Measurements from ENCODE around the gene SPATS1.
"Not testable (repeated sequence)": the region's sequence is repeated elsewhere in the genome, so short reads cannot be mapped to it uniquely, and the experiment has no call there.

Gene SPATS1

GRCh38 chr6:44339301-44339700 is 3.1 kb upstream of the SPATS1 start:
- no peaks in the 10 kb centered on the region for H3K9me3 ChIP-seq
- H3K27me3 ChIP-seq = no peaks in the 10 kb centered on the region
- peaks cover 21% of the 10 kb centered on the region for H3K4me1 ChIP-seq
- TF ChIP-seq CTCF (IDR thresholded peaks at IDR 0.05; ENCODE audit: low read depth, low read length) = no peak
- no peak for DNase-seq
- H3K4me3 ChIP-seq (ENCODE audit: low read depth, low read length) = no peak overlapping the region
- H3K36me3 ChIP-seq = no peaks in the 10 kb centered on the region

GRCh38 chr6:44339763-44340625 is 2.5 kb upstream of the SPATS1 start:
- Histone ChIP-seq H3K4me3 (ENCODE audit: low read depth, low read length) (no peak overlapping the region), H3K4me1 (peaks cover 21% of the 10 kb centered on the region), H3K36me3 (no peaks in the 10 kb centered on the region), H3K9me3 (no peaks in the 10 kb centered on the region), H3K27me3 (no peaks in the 10 kb centered on the region)
- no peak for TF ChIP-seq CTCF (IDR thresholded peaks at IDR 0.05; ENCODE audit: low read depth, low read length)
- DNase-seq = no peak

GRCh38 chr6:44341095-44341890 is 1.2 kb upstream of the SPATS1 start:
- peak; percentile 66 for DNase-seq
- H3K4me1 ChIP-seq = peaks cover 21% of the 10 kb centered on the region
- no peaks in the 10 kb centered on the region for H3K36me3 ChIP-seq
- H3K27me3 ChIP-seq = no peaks in the 10 kb centered on the region
- TF ChIP-seq CTCF (IDR thresholded peaks at IDR 0.05; ENCODE audit: low read depth, low read length) = no peak
- H3K4me3 ChIP-seq (ENCODE audit: low read depth, low read length) = peak overlapping the region; percentile 9
- no peaks in the 10 kb centered on the region for H3K9me3 ChIP-seq

- peak; percentile 73 for DNase-seq
- Histone ChIP-seq H3K4me3 (ENCODE audit: low read depth, low read length) (peak overlapping the region; percentile 39), H3K4me1 (peaks cover 21% of the 10 kb centered on the region), H3K27me3 (no peaks in the 10 kb centered on the region), H3K9me3 (no peaks in the 10 kb centered on the region), H3K36me3 (no peaks in the 10 kb centered on the region)
- no peak for TF ChIP-seq CTCF (IDR thresholded peaks at IDR 0.05; ENCODE audit: low read depth, low read length)
These were observed 398 bp upstream of the SPATS1 start for GRCh38 chr6:44342052-44342451.

- not testable (repeated sequence) for DNase-seq; H3K9me3 ChIP-seq; H3K36me3 ChIP-seq; H3K4me3 ChIP-seq (ENCODE audit: low read depth, low read length); H3K27me3 ChIP-seq
- peaks cover 18% of the 10 kb centered on the region for H3K4me1 ChIP-seq
These were observed 4.4 kb downstream of the SPATS1 start for GRCh38 chr6:44346818-44347217.

- no peak for DNase-seq
- Histone ChIP-seq H3K9me3 (no peaks in the 10 kb centered on the region), H3K4me1 (peaks cover 3% of the 10 kb centered on the region; the same call in 1 of the 2 replicates), H3K4me3 (ENCODE audit: low read depth, low read length) (no peak overlapping the region), H3K27me3 (no peaks in the 10 kb centered on the region), H3K36me3 (no peaks in the 10 kb centered on the region)
- TF ChIP-seq CTCF (IDR thresholded peaks at IDR 0.05; ENCODE audit: low read depth, low read length) = no peak
These were observed 7.6 kb downstream of the SPATS1 start for GRCh38 chr6:44349904-44350649.

GRCh38 chr6:44350650-44350994 is 8.2 kb downstream of the SPATS1 start:
- not testable (repeated sequence) for H3K36me3 ChIP-seq, H3K27me3 ChIP-seq, H3K9me3 ChIP-seq

More at GRCh38 chr6:44350650-44350994, 8.2 kb downstream of the SPATS1 start:
- H3K4me1 ChIP-seq; DNase-seq; H3K4me3 ChIP-seq (ENCODE audit: low read depth, low read length): not testable (repeated sequence)

Data from BE2C (cell line).